ENCODE measurements around the gene IRF9. TPM values are rescaled to one million over a fixed set of nuclear protein-coding genes. Genes with fewer than 3 reads are reported as not detected.

Gene IRF9
- total RNA-seq, 1 experiment from 2014 or later, result 25.1 TPM

DNA sequence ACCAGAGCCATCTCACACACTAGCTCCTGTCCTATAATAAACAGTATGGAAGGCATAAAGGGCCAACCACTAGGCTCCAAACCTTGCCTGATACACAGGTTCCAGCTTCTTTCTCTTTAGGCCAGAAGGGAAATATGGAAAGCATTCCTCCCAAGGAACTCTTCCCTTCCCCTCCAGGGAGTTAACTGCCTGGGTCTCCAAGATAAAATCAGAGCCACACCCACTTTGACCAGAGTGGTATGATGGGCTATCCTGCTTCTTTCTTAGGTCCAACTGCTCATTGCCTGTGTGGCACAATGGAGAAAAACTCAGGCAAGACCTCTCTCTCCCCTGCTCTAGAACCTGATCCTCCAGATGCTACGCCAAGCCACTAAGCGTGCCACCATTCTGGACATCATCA, 46.6 kb downstream of the IRF9 start:
- BruUV-seq (replicated peaks), result no TSS peak
- Histone ChIP-seq H3K27me3 (replicated peaks; ENCODE audit: insufficient read depth, low read depth, low read length, poor library complexity) (no peaks in the 10 kb centered on the region), H3K36me3 (ENCODE audit: insufficient read depth, low read length, poor library complexity, severe bottlenecking) (peaks cover 30% of the 10 kb centered on the region), H3K9me3 (ENCODE audit: low read depth, low read length, poor library complexity, severe bottlenecking) (no peaks in the 10 kb centered on the region), H3K4me3 (ENCODE audit: low read depth, low read length, poor library complexity, severe bottlenecking) (no peak overlapping the region), H3K27ac (ENCODE audit: low read depth, low read length, poor library complexity, severe bottlenecking) (no peak overlapping the region), H3K4me1 (ENCODE audit: insufficient read depth, low read length, poor library complexity, severe bottlenecking) (no peaks in the 10 kb centered on the region)
- TF ChIP-seq EZH2 (IDR thresholded peaks at IDR 0.05; ENCODE audit: borderline replicate concordance, low read depth, low read length, poor library complexity, severe bottlenecking), result no peak
- TF ChIP-seq, protein P1, sequence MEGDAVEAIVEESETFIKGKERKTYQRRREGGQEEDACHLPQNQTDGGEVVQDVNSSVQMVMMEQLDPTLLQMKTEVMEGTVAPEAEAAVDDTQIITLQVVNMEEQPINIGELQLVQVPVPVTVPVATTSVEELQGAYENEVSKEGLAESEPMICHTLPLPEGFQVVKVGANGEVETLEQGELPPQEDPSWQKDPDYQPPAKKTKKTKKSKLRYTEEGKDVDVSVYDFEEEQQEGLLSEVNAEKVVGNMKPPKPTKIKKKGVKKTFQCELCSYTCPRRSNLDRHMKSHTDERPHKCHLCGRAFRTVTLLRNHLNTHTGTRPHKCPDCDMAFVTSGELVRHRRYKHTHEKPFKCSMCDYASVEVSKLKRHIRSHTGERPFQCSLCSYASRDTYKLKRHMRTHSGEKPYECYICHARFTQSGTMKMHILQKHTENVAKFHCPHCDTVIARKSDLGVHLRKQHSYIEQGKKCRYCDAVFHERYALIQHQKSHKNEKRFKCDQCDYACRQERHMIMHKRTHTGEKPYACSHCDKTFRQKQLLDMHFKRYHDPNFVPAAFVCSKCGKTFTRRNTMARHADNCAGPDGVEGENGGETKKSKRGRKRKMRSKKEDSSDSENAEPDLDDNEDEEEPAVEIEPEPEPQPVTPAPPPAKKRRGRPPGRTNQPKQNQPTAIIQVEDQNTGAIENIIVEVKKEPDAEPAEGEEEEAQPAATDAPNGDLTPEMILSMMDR (conservative IDR thresholded peaks at IDR 0.05; ENCODE audit: low read depth, low read length), result no peak
- POLR2A ChIA-PET (ENCODE audit: low non-redundant PET), result no interaction called here
- intact Hi-C loops (cut with micrococcal nuclease; ENCODE audit: unreplicated experiment), result no loop called here
- CTCF ChIA-PET, result no interaction called here
- DNase-seq (ENCODE audit: low spot score), result no peak

DNA sequence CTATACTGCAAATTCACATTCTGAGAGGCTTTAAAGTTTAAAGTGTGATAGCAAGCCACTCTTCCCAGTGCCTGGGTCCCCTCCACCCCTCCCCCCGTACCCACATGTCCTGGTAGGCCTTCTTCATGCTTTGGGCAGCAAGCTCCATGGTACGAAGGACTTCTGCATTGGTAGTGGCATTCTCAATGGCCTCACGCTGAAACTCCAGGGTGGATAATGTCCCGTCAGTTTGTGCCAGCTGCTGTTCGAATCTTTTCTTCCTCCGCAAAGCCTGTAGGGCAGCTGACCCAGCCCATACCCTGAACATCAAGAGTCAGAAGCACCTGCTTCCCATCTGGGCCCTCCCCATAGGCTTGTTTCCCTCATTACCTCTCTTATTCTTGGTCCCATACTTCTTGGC, 50.2 kb downstream of the IRF9 start:
- intact Hi-C loops (cut with micrococcal nuclease; ENCODE audit: unreplicated experiment), result no loop called here
- Histone ChIP-seq H3K4me3 (ENCODE audit: low read depth, low read length, poor library complexity, severe bottlenecking) (no peak overlapping the region), H3K36me3 (ENCODE audit: insufficient read depth, low read length, poor library complexity, severe bottlenecking) (peaks cover 24% of the 10 kb centered on the region), H3K27me3 (replicated peaks; ENCODE audit: insufficient read depth, low read depth, low read length, poor library complexity) (no peaks in the 10 kb centered on the region), H3K27ac (ENCODE audit: low read depth, low read length, poor library complexity, severe bottlenecking) (no peak overlapping the region), H3K4me1 (ENCODE audit: insufficient read depth, low read length, poor library complexity, severe bottlenecking) (peaks cover 9% of the 10 kb centered on the region), H3K9me3 (ENCODE audit: low read depth, low read length, poor library complexity, severe bottlenecking) (no peaks in the 10 kb centered on the region)
- BruUV-seq (replicated peaks), result no TSS peak
- ChIA-PET CTCF (no interaction called here), POLR2A (ENCODE audit: low non-redundant PET) (no interaction called here)
- TF ChIP-seq, protein P1 (conservative IDR thresholded peaks at IDR 0.05; ENCODE audit: low read depth, low read length), result no peak
- TF ChIP-seq EZH2 (IDR thresholded peaks at IDR 0.05; ENCODE audit: borderline replicate concordance, low read depth, low read length, poor library complexity, severe bottlenecking), result no peak
- DNase-seq (ENCODE audit: low spot score), result no peak

DNA sequence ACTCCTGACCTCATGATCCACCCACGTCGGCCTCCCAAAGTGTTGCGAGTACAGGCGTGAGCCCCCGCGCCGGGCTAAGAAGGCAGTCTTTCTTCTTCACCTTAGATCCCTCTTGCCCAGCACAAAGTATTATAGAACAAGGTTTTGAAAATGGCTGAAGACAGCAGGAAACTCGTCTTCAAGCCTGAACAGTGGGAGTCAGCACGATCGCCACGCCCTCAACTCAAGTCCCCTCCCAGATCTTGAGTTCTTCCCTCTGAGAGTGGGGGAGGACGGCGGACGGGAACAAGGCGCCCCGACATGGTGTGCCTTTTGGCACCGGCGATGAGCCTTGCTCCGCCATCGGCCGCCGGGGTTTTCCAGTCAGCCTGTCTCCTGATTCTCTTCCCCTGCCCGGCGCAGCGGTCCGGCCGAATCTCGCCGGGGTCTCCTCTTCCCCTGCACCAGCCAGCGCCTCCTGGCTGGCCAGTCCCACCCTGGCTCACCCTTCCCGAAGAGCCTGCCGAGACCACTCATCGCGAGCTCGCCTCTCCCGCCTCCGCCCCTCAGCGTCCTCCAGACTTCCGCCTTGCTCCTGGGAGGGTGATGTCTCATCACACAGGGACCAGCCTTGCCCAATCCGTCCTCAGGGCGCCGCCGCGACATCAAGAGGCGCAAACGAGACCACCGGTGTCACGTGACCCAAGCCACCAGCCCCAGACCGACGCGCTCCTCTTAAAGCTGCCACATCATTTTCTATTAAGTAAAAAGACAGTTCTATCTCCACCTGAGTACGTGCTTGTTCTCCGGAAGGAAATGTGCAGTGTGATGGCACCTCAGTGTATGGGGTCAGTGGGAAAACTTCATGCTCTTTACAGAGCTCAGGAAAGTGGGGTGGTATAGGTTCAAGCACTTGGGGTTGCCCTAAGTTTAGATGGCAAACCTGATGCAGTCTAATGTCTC, 52.1 kb downstream of the IRF9 start, which contains the start of gene CHMP4A:
Gene CHMP4A, minus strand, starts transcription at position 565 of the 942 bp plus-strand sequence. Its CDS starts 49 bp downstream, at position 516.
- TF ChIP-seq EZH2 (IDR thresholded peaks at IDR 0.05; ENCODE audit: borderline replicate concordance, low read depth, low read length, poor library complexity, severe bottlenecking), result no peak
- TF ChIP-seq, protein P1 (conservative IDR thresholded peaks at IDR 0.05; ENCODE audit: low read depth, low read length), result no peak
- peak; percentile 99 for DNase-seq (ENCODE audit: low spot score)
- peak within 1 kb of the TSS; percentile 90 for H3K27ac ChIP-seq (ENCODE audit: low read depth, low read length, poor library complexity, severe bottlenecking)
- ChIA-PET CTCF (no interaction called here), POLR2A (ENCODE audit: low non-redundant PET) (interaction anchor here (0.9 kb wide), 1 partner anchor 17 kb away, joined by 3 read pairs; the partner anchor contains the start of gene TM9SF1)
- H3K4me1 ChIP-seq (ENCODE audit: insufficient read depth, low read length, poor library complexity, severe bottlenecking), result peaks cover 9% of the 10 kb centered on the region
- no TSS peak for BruUV-seq (replicated peaks)
- H3K9me3 ChIP-seq (ENCODE audit: low read depth, low read length, poor library complexity, severe bottlenecking), result no peaks in the 10 kb centered on the region
- peak within 1 kb of the TSS; percentile 58 for H3K4me3 ChIP-seq (ENCODE audit: low read depth, low read length, poor library complexity, severe bottlenecking)
- peaks cover 28% of the 10 kb centered on the region for H3K36me3 ChIP-seq (ENCODE audit: insufficient read depth, low read length, poor library complexity, severe bottlenecking)
- intact Hi-C loops (cut with micrococcal nuclease; ENCODE audit: unreplicated experiment), result loop anchor here (1.0 kb wide), 1 partner anchor 19 kb away; the partner anchor contains the start of genes GMPR2 and NEDD8
- H3K27me3 ChIP-seq (replicated peaks; ENCODE audit: insufficient read depth, low read depth, low read length, poor library complexity), result no peaks in the 10 kb centered on the region

All from A673 (cell line).